HFFc6 (cell line): ENCODE measurements around the gene HGS. TPM values are rescaled to one million over a fixed set of nuclear protein-coding genes. Genes with fewer than 3 reads are reported as not detected.

ENCODE experiments used
- DNase-seq: peaks from one replicate; pipeline ENCODE4 v3.0.0-alpha.2; 2018
- H3K27ac Mint-ChIP-seq: 2 replicates; pipeline ENCODE4 v1.8.0; 2020; ENCODE audit warnings: mild to moderate bottlenecking, mixed read lengths
- H3K27me3 Mint-ChIP-seq: 2 replicates; pipeline ENCODE4 v1.8.0; 2021; ENCODE audit warnings: mild to moderate bottlenecking, moderate library complexity, mixed read lengths; ENCODE audit not compliant: insufficient read depth
- H3K36me3 Mint-ChIP-seq: 2 replicates; pipeline ENCODE4 v1.8.0; 2021; ENCODE audit warnings: low read depth, mixed read lengths
- H3K4me1 Mint-ChIP-seq: 2 replicates; pipeline ENCODE4 v1.8.0; 2020; ENCODE audit warnings: low read depth, mixed read lengths
- H3K4me3 Mint-ChIP-seq: 2 replicates; pipeline ENCODE4 v1.8.0; 2020; ENCODE audit warnings: mild to moderate bottlenecking, moderate library complexity, mixed read lengths
- H3K9me3 Mint-ChIP-seq: 2 replicates; pipeline ENCODE4 v1.8.0; 2020; ENCODE audit warnings: mild to moderate bottlenecking, mixed read lengths
- total RNA-seq, 6 experiments: library from RNA; stranded (reverse); fragmentation: NEBNext Ultra II Directional; extraction: Animal tissue kit (Norgen Biotek cat#: 25700); gene quantifications; 2 replicates in 1 of 6; 3 replicates in 5 of 6; pipeline ENCODE4 v1.2.3, GENCODE V29; 2021
- TF ChIP-seq, protein P1 (sequence below): fragments of 200-600 bp; sonication (generic); IDR thresholded peaks from 2 replicates; pipeline ENCODE4 v1.5.0; 2021; ENCODE audit warnings: antibody characterized with exemption, mild to moderate bottlenecking

The HGS gene
- total RNA-seq, 6 experiments from 2014 or later, result 106 to 127 (median 116) TPM

GRCh38 chr17:81647640-81648012 is 36.2 kb upstream of the HGS start:
- Mint-ChIP-seq H3K27me3 (peaks cover 18% of the 10 kb centered on the region), H3K4me1 (peaks cover 9% of the 10 kb centered on the region), H3K4me3 (no peak overlapping the region), H3K27ac (no peak overlapping the region), H3K36me3 (peaks cover 4% of the 10 kb centered on the region; the same call in 1 of the 2 replicates), H3K9me3 (peaks cover 10% of the 10 kb centered on the region)
- TF ChIP-seq, protein P1, sequence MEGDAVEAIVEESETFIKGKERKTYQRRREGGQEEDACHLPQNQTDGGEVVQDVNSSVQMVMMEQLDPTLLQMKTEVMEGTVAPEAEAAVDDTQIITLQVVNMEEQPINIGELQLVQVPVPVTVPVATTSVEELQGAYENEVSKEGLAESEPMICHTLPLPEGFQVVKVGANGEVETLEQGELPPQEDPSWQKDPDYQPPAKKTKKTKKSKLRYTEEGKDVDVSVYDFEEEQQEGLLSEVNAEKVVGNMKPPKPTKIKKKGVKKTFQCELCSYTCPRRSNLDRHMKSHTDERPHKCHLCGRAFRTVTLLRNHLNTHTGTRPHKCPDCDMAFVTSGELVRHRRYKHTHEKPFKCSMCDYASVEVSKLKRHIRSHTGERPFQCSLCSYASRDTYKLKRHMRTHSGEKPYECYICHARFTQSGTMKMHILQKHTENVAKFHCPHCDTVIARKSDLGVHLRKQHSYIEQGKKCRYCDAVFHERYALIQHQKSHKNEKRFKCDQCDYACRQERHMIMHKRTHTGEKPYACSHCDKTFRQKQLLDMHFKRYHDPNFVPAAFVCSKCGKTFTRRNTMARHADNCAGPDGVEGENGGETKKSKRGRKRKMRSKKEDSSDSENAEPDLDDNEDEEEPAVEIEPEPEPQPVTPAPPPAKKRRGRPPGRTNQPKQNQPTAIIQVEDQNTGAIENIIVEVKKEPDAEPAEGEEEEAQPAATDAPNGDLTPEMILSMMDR, result no peak
- no peak for DNase-seq

GRCh38 chr17:81648013-81648706 is 35.7 kb upstream of the HGS start:
- Mint-ChIP-seq H3K4me3 (no peak overlapping the region), H3K27ac (no peak overlapping the region), H3K9me3 (peaks cover 10% of the 10 kb centered on the region), H3K36me3 (peaks cover 4% of the 10 kb centered on the region; the same call in 1 of the 2 replicates), H3K27me3 (peaks cover 18% of the 10 kb centered on the region), H3K4me1 (peaks cover 9% of the 10 kb centered on the region)
- TF ChIP-seq, protein P1, result no peak
- no peak for DNase-seq

DNA sequence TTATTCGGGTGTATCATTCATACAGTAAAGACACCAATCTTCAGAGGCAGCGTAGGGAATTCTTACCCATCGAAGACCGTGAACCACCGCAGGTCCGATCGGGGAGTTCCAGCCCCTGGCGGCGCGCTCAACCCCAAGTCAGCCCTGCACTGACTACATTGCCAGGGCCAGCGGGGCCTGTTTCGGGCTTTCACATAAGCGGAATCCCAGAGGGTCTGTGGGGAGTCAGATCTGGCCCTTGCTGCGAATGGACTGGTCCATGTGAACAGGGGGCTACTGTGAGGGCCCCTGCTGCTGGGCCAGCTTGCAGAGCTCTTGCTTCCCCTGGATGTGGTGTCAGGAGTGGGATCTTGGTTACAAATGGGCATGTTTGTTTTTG is 35.1 kb upstream of the HGS start:
- Mint-ChIP-seq H3K4me1 (peaks cover 9% of the 10 kb centered on the region), H3K4me3 (no peak overlapping the region), H3K27me3 (peaks cover 19% of the 10 kb centered on the region), H3K9me3 (peaks cover 10% of the 10 kb centered on the region), H3K27ac (no peak overlapping the region), H3K36me3 (peaks cover 4% of the 10 kb centered on the region; the same call in 1 of the 2 replicates)
- TF ChIP-seq, protein P1, result no peak
- DNase-seq, result no peak

DNA sequence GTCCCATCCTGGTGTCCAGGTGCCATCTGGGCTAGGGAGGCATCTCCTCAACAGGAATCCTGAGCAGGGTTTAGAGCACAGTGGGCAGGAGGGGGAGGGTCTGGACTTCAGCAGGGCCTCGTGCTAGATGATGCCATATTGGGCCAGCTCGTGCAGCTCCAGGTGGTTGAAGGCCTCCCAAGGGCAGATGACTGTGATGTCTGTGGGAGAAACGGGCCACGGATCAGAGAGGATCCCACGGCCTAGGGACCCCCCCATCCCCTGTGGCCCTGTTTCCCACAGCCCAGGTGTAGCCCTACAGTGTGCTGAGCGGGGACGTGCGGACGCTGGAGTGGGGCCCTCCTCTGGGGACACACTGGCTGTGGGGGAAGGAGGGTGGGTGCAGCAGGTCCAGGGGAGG is 32.9 kb upstream of the HGS start:
- Mint-ChIP-seq H3K4me3 (no peak overlapping the region), H3K27me3 (peaks cover 19% of the 10 kb centered on the region)

GRCh38 chr17:81651692-81652091 is 32.1 kb upstream of the HGS start:
- Mint-ChIP-seq H3K36me3 (peaks cover 4% of the 10 kb centered on the region; the same call in 1 of the 2 replicates), H3K27ac (peak overlapping the region; percentile 18), H3K9me3 (peaks cover 10% of the 10 kb centered on the region), H3K4me3 (peak overlapping the region; percentile 5; the same call in 1 of the 2 replicates), H3K27me3 (peaks cover 19% of the 10 kb centered on the region), H3K4me1 (peaks cover 9% of the 10 kb centered on the region)
- TF ChIP-seq, protein P1, result no peak
- DNase-seq, result peak; percentile 84

More for the DNA sequence above, 32.9 kb upstream of the HGS start:
- H3K4me1 Mint-ChIP-seq, result peaks cover 9% of the 10 kb centered on the region
- H3K36me3 Mint-ChIP-seq, result peaks cover 4% of the 10 kb centered on the region; the same call in 1 of the 2 replicates
- TF ChIP-seq, protein P1, result no peak
- peaks cover 10% of the 10 kb centered on the region for H3K9me3 Mint-ChIP-seq
- DNase-seq, result no peak
- H3K27ac Mint-ChIP-seq, result no peak overlapping the region
